Epithelial cell of esophagus (primary cell): Measurements from ENCODE around the gene QSER1.
"Not testable (repeated sequence)": the region's sequence is repeated elsewhere in the genome, so short reads cannot be mapped to it uniquely, and the experiment has no call there.

ENCODE experiments used
- DNase-seq: peaks from one replicate; pipeline ENCODE4 v3.0.0; 2010; ENCODE audit warnings: low read depth
- H3K4me3 ChIP-seq: 2 replicates; pipeline ENCODE4 v1.5.1; 2011; ENCODE audit warnings: mild to moderate bottlenecking, low read length, control low read depth
- CTCF ChIP-seq: IDR thresholded peaks from 2 replicates; pipeline ENCODE4 v1.5.1; 2011; ENCODE audit warnings: low read depth, mild to moderate bottlenecking, low read length, control low read depth, inconsistent platforms; ENCODE audit not compliant: insufficient read depth; ENCODE audit errors: missing control alignments

The QSER1 gene

GRCh38 chr11:33021501-33021900 lies 128.9 kb downstream of the QSER1 start:
- DNase-seq: no peak
- H3K4me3 ChIP-seq: no peak overlapping the region
- no peak for TF ChIP-seq CTCF

GRCh38 chr11:33021937-33022336 lies 129.3 kb downstream of the QSER1 start:
- TF ChIP-seq CTCF: no peak
- H3K4me3 ChIP-seq: no peak overlapping the region
- DNase-seq: no peak

- H3K4me3 ChIP-seq: no peak overlapping the region
- DNase-seq: no peak
- no peak for TF ChIP-seq CTCF
Measured at GRCh38 chr11:33025339-33025722, 132.7 kb downstream of the QSER1 start.

- no peak for DNase-seq
- TF ChIP-seq CTCF: no peak
- no peak overlapping the region for H3K4me3 ChIP-seq
Measured at GRCh38 chr11:33027233-33027632, 134.6 kb downstream of the QSER1 start.

- H3K4me3 ChIP-seq: no peak overlapping the region
- no peak for DNase-seq
- no peak for TF ChIP-seq CTCF
Measured at GRCh38 chr11:33027846-33028536, 135.4 kb downstream of the QSER1 start.

- TF ChIP-seq CTCF: no peak
- H3K4me3 ChIP-seq: no peak overlapping the region
- no peak for DNase-seq
Measured at GRCh38 chr11:33028537-33028914, 135.9 kb downstream of the QSER1 start.

GRCh38 chr11:33029218-33029617 lies 136.6 kb downstream of the QSER1 start:
- not testable (repeated sequence) for H3K4me3 ChIP-seq, DNase-seq
